T-helper 1 cell (primary cell): ENCODE results near the gene HK2.

ENCODE experiments used
- DNase-seq, 5 donors: peaks; one replicate each; pipeline ENCODE4 v3.0.0-alpha.2; 2012 to 2020

The HK2 gene

GRCh38 chr2:74939919-74940812 is 106.2 kb downstream of the HK2 start:
- no peak for DNase-seq

GRCh38 chr2:74941284-74941683 is 107.4 kb downstream of the HK2 start:
- no peak for DNase-seq

GRCh38 chr2:74942263-74942662 is 108.3 kb downstream of the HK2 start:
- no peak for DNase-seq
